ENCODE measurements around the gene SIN3A.
A peak's percentile ranks its signal among the peaks of the same experiment; 100 is the strongest.

GRCh38 chr15:75367913-75368688, 83.4 kb downstream of the SIN3A start, which contains the start of gene MAN2C1:
- TF ChIP-seq CTCF (IDR thresholded peaks at IDR 0.05; ENCODE audit: low read depth, low read length, missing input control) (peak; percentile 65), EGR1 (IDR thresholded peaks at IDR 0.05; ENCODE audit: low read depth in 2 of 2) (peak in 1 of 2 donors; percentile 27), ZBTB33 (IDR thresholded peaks at IDR 0.05) (no peak), TAF1 (conservative IDR thresholded peaks at IDR 0.05) (peak; percentile 71), REST (IDR thresholded peaks at IDR 0.05) (peak; percentile 90), YY1 (IDR thresholded peaks at IDR 0.05) (peak; percentile 98), RAD21 (IDR thresholded peaks at IDR 0.05) (peak; percentile 86 to 89), ATF3 (IDR thresholded peaks at IDR 0.05) (no peak), MAX (IDR thresholded peaks at IDR 0.05) (no peak), SP1 (IDR thresholded peaks at IDR 0.05) (peak; percentile 73), JUND (IDR thresholded peaks at IDR 0.05) (no peak), NR2F2 (IDR thresholded peaks at IDR 0.05) (no peak)
